ENCODE measurements around the gene GARIN5B.

GRCh38 chr19:55305983-55306562, 57.0 kb downstream of the GARIN5B start:
- TF ChIP-seq POLR2A (IDR thresholded peaks at IDR 0.05) (no peak), CTCF (IDR thresholded peaks at IDR 0.05) (no peak)

Measured in esophagus squamous epithelium (tissue), 4 donors.